Naive B cell (primary cell): ENCODE data around the gene OSMR. TPM values are rescaled to one million over a fixed set of nuclear protein-coding genes. Genes with fewer than 3 reads are reported as not detected.

Experiments
- ATAC-seq, 2 donors: fragments of 150-1000 bp; cut with Tn5 transposase; 2 replicates each; pipeline ENCODE4 v1.10.0; 2021; ENCODE audit warnings: low read depth in 2 of 2, mild to moderate bottlenecking in 2 of 2, moderate library complexity in 2 of 2
- DNase-seq: peaks from one replicate; pipeline ENCODE4 v3.0.0; 2022
- H3K27ac Mint-ChIP-seq, 6 donors: one replicate each; pipeline ENCODE4 v1.8.0; 2020 to 2022; ENCODE audit warnings: mild to moderate bottlenecking in 6 of 6, mixed read lengths in 6 of 6, moderate library complexity in 5 of 6, inconsistent platforms in 2 of 6
- H3K27me3 Mint-ChIP-seq, 3 donors: one replicate each; pipeline ENCODE4 v1.8.0; 2021 to 2022; ENCODE audit warnings: mixed read lengths in 3 of 3, mild to moderate bottlenecking in 1 of 3
- H3K36me3 Mint-ChIP-seq, 2 donors: one replicate each; pipeline ENCODE4 v1.8.0; 2020 to 2022; ENCODE audit warnings: mixed read lengths in 2 of 2, inconsistent platforms in 1 of 2, mild to moderate bottlenecking in 1 of 2
- H3K4me1 Mint-ChIP-seq, 3 donors: one replicate each; pipeline ENCODE4 v1.8.0; 2020 to 2022; ENCODE audit warnings: mixed read lengths in 3 of 3, inconsistent platforms in 1 of 3, mild to moderate bottlenecking in 1 of 3, moderate library complexity in 1 of 3
- H3K4me3 Mint-ChIP-seq, 8 donors: one replicate each; pipeline ENCODE4 v1.8.0; 2020 to 2022; ENCODE audit warnings: mild to moderate bottlenecking in 8 of 8, mixed read lengths in 8 of 8, moderate library complexity in 8 of 8, inconsistent platforms in 2 of 8
- H3K9me3 Mint-ChIP-seq, 7 donors: one replicate each; pipeline ENCODE4 v1.8.0; 2020 to 2022; ENCODE audit warnings: mixed read lengths in 7 of 7, mild to moderate bottlenecking in 5 of 7, inconsistent platforms in 2 of 7, moderate library complexity in 1 of 7
- polyA plus RNA-seq, 6 donors: library from polyadenylated mRNA; unstranded; fragments of 300-500 nt; fragmentation: Illumina TruSeq; gene quantifications; one replicate each; pipeline ENCODE4 v1.2.3, GENCODE V29; 2021; ENCODE audit warnings: low read depth in 6 of 6

Gene OSMR
- polyA plus RNA-seq, 6 donors from 2014 or later: 0.05 to 0.07 TPM; not detected in 4

GRCh38 chr5:38814879-38815278, 30.9 kb upstream of the OSMR start:
- no peak for DNase-seq
- H3K36me3 Mint-ChIP-seq: no peaks in the 10 kb centered on the region
- no peak for ATAC-seq
- peaks cover 29 to 54% (median 35%) of the 10 kb centered on the region in 3 donors for H3K27me3 Mint-ChIP-seq
- H3K27ac Mint-ChIP-seq: no peak overlapping the region
- no peaks in the 10 kb centered on the region for H3K4me1 Mint-ChIP-seq
- peaks cover 0 to 4% (median 0%) of the 10 kb centered on the region in 7 donors for H3K9me3 Mint-ChIP-seq
- no peak overlapping the region for H3K4me3 Mint-ChIP-seq

- no peaks in the 10 kb centered on the region for H3K4me1 Mint-ChIP-seq
- no peak for DNase-seq
- peaks cover 0 to 4% (median 0%) of the 10 kb centered on the region in 7 donors for H3K9me3 Mint-ChIP-seq
- H3K27ac Mint-ChIP-seq: no peak overlapping the region
- H3K4me3 Mint-ChIP-seq: no peak overlapping the region
- ATAC-seq: no peak
- peaks cover 26 to 53% (median 35%) of the 10 kb centered on the region in 3 donors for H3K27me3 Mint-ChIP-seq
- H3K36me3 Mint-ChIP-seq: no peaks in the 10 kb centered on the region
Measured at GRCh38 chr5:38816083-38817030, 29.5 kb upstream of the OSMR start.

- ATAC-seq: no peak
- no peak overlapping the region for H3K4me3 Mint-ChIP-seq
- H3K9me3 Mint-ChIP-seq: peaks cover 0 to 7% (median 3%) of the 10 kb centered on the region in 7 donors
- DNase-seq: no peak
- no peak overlapping the region for H3K27ac Mint-ChIP-seq
- H3K4me1 Mint-ChIP-seq: no peaks in the 10 kb centered on the region
- no peaks in the 10 kb centered on the region for H3K36me3 Mint-ChIP-seq
- H3K27me3 Mint-ChIP-seq: peaks cover 2 to 14% (median 6%) of the 10 kb centered on the region in 3 donors
Measured at GRCh38 chr5:38821679-38822078, 24.1 kb upstream of the OSMR start.

- ATAC-seq (no peak), DNase-seq (no peak)
- H3K27me3 Mint-ChIP-seq: peaks cover under 1 to 14% (median 5%) of the 10 kb centered on the region in 3 donors
- H3K4me1 Mint-ChIP-seq: no peaks in the 10 kb centered on the region
- no peak overlapping the region for H3K27ac Mint-ChIP-seq
- peaks cover 0 to 7% (median 3%) of the 10 kb centered on the region in 7 donors for H3K9me3 Mint-ChIP-seq
- H3K4me3 Mint-ChIP-seq: no peak overlapping the region
- no peaks in the 10 kb centered on the region for H3K36me3 Mint-ChIP-seq
Measured at GRCh38 chr5:38823503-38823902, 22.3 kb upstream of the OSMR start.

- H3K27ac Mint-ChIP-seq: no peak overlapping the region
- H3K4me3 Mint-ChIP-seq: no peak overlapping the region
- H3K27me3 Mint-ChIP-seq: peaks cover 5 to 22% (median 8%) of the 10 kb centered on the region in 3 donors
- no peak for DNase-seq
- H3K36me3 Mint-ChIP-seq: no peaks in the 10 kb centered on the region
- no peak for ATAC-seq
- H3K4me1 Mint-ChIP-seq: no peaks in the 10 kb centered on the region
- peaks cover 0 to 7% (median 0%) of the 10 kb centered on the region in 7 donors for H3K9me3 Mint-ChIP-seq
Measured at GRCh38 chr5:38824821-38825220, 21.0 kb upstream of the OSMR start.

GRCh38 chr5:38825494-38825893, 20.3 kb upstream of the OSMR start:
- Mint-ChIP-seq H3K27ac (no peak overlapping the region), H3K9me3 (peaks cover 0 to 6% (median 0%) of the 10 kb centered on the region in 7 donors), H3K36me3 (no peaks in the 10 kb centered on the region), H3K4me3 (no peak overlapping the region), H3K4me1 (no peaks in the 10 kb centered on the region), H3K27me3 (peaks cover 5 to 22% (median 10%) of the 10 kb centered on the region in 3 donors)
- DNase-seq (no peak), ATAC-seq (no peak)

- Mint-ChIP-seq H3K9me3 (peaks cover 0 to 2% (median 0%) of the 10 kb centered on the region in 7 donors), H3K4me3 (no peak overlapping the region), H3K36me3 (no peaks in the 10 kb centered on the region), H3K27me3 (peaks cover 5 to 22% (median 22%) of the 10 kb centered on the region in 3 donors), H3K4me1 (no peaks in the 10 kb centered on the region), H3K27ac (no peak overlapping the region)
- DNase-seq (no peak), ATAC-seq (no peak)
Measured at GRCh38 chr5:38827525-38827924, 18.3 kb upstream of the OSMR start.

- Mint-ChIP-seq H3K27me3 (peaks cover 5 to 27% (median 23%) of the 10 kb centered on the region in 3 donors), H3K4me1 (no peaks in the 10 kb centered on the region), H3K4me3 (no peak overlapping the region), H3K27ac (no peak overlapping the region), H3K9me3 (no peaks in the 10 kb centered on the region), H3K36me3 (no peaks in the 10 kb centered on the region)
- DNase-seq (no peak), ATAC-seq (no peak)
Measured at GRCh38 chr5:38830521-38831051, 15.2 kb upstream of the OSMR start.

GRCh38 chr5:38831117-38831516, 14.7 kb upstream of the OSMR start:
- ATAC-seq (no peak), DNase-seq (no peak)
- Mint-ChIP-seq H3K4me3 (no peak overlapping the region), H3K27ac (no peak overlapping the region), H3K27me3 (peaks cover 5 to 32% (median 28%) of the 10 kb centered on the region in 3 donors), H3K36me3 (no peaks in the 10 kb centered on the region), H3K4me1 (no peaks in the 10 kb centered on the region), H3K9me3 (no peaks in the 10 kb centered on the region)

- Mint-ChIP-seq H3K4me3 (no peak overlapping the region), H3K27ac (no peak overlapping the region), H3K27me3 (peaks cover 5 to 30% (median 29%) of the 10 kb centered on the region in 3 donors), H3K36me3 (no peaks in the 10 kb centered on the region), H3K9me3 (no peaks in the 10 kb centered on the region), H3K4me1 (no peaks in the 10 kb centered on the region)
- no peak for DNase-seq
- no peak for ATAC-seq
Measured at GRCh38 chr5:38831909-38832308, 13.9 kb upstream of the OSMR start.

GRCh38 chr5:38832810-38833209, 13.0 kb upstream of the OSMR start:
- Mint-ChIP-seq H3K36me3 (no peaks in the 10 kb centered on the region), H3K27me3 (peaks cover 10 to 33% (median 28%) of the 10 kb centered on the region in 3 donors), H3K4me3 (no peak overlapping the region), H3K27ac (no peak overlapping the region), H3K9me3 (no peaks in the 10 kb centered on the region), H3K4me1 (no peaks in the 10 kb centered on the region)
- ATAC-seq (no peak), DNase-seq (no peak)

- H3K4me1 Mint-ChIP-seq: no peaks in the 10 kb centered on the region
- H3K9me3 Mint-ChIP-seq: peaks cover 0 to 2% (median 0%) of the 10 kb centered on the region in 7 donors
- ATAC-seq (no peak), DNase-seq (no peak)
- peak overlapping the region in 1 of 6 donors; percentile 45 for H3K27ac Mint-ChIP-seq
- H3K36me3 Mint-ChIP-seq: no peaks in the 10 kb centered on the region
- H3K4me3 Mint-ChIP-seq: no peak overlapping the region
- H3K27me3 Mint-ChIP-seq: peaks cover 14 to 23% (median 17%) of the 10 kb centered on the region in 3 donors
Measured at GRCh38 chr5:38835887-38836286, 9.9 kb upstream of the OSMR start.

- no peak for ATAC-seq
Measured at GRCh38 chr5:38837416-38837815, 8.4 kb upstream of the OSMR start.

GRCh38 chr5:38837932-38838331, 7.9 kb upstream of the OSMR start:
- no peak for ATAC-seq
- peaks cover 22 to 30% (median 23%) of the 10 kb centered on the region in 3 donors for H3K27me3 Mint-ChIP-seq

More at GRCh38 chr5:38837416-38837815, 8.4 kb upstream of the OSMR start:
- no peak overlapping the region for H3K4me3 Mint-ChIP-seq
- no peak for DNase-seq
- peaks cover 0 to 2% (median 0%) of the 10 kb centered on the region in 7 donors for H3K9me3 Mint-ChIP-seq
- H3K36me3 Mint-ChIP-seq: peaks cover under 1 to 2% of the 10 kb centered on the region in 2 donors
- no peaks in the 10 kb centered on the region for H3K4me1 Mint-ChIP-seq
- peaks cover 17 to 25% (median 18%) of the 10 kb centered on the region in 3 donors for H3K27me3 Mint-ChIP-seq
- no peak overlapping the region for H3K27ac Mint-ChIP-seq

More at GRCh38 chr5:38837932-38838331, 7.9 kb upstream of the OSMR start:
- Mint-ChIP-seq H3K4me1 (no peaks in the 10 kb centered on the region), H3K4me3 (no peak overlapping the region), H3K9me3 (peaks cover 0 to 7% (median 2%) of the 10 kb centered on the region in 7 donors), H3K36me3 (peaks cover 6 to 7% of the 10 kb centered on the region in 2 donors), H3K27ac (no peak overlapping the region)
- DNase-seq: no peak
